Fibroblast of skin of abdomen (primary cell): ENCODE results near the gene AP2A1.

Source experiments
- DNase-seq: peaks from one replicate; pipeline ENCODE4 v3.0.0-alpha.2; 2013

Gene AP2A1

GRCh38 chr19:49766007-49766929, 533 bp upstream of the AP2A1 start:
- DNase-seq: peak; percentile 100

GRCh38 chr19:49767381-49767780, 580 bp downstream of the AP2A1 start:
- DNase-seq: no peak

DNA sequence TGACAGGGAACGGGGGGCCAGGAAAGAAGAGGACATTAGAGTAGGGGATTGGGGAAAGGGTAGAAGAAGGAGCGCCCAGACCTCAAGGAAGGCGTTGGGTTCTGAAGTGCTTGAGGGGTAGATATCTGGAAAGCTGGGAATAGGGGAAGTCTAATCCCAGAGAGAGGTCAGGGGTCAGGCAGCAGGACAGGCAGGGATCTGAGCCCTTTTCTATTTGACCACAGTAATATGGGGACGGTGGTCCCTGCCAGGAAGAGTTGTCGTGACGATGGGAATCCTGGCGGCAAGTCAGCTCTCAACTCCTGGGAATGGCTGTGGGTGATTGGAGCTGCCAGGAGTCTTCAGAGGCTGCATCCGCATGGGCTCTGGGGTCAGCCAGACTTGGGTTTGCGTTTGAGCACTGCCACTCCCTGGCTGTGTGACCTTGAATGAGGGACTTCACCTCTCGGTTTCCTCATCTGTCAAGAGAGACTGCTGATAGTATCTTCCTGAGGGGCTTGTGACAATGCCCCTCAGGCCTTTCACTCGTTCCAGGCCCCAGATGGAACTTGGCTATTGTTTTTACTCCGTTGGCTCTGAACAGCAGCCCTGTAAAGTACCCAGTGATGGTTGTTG, 1.3 kb downstream of the AP2A1 start:
- DNase-seq: no peak

GRCh38 chr19:49770529-49770928, 3.7 kb downstream of the AP2A1 start:
- DNase-seq: no peak

DNA sequence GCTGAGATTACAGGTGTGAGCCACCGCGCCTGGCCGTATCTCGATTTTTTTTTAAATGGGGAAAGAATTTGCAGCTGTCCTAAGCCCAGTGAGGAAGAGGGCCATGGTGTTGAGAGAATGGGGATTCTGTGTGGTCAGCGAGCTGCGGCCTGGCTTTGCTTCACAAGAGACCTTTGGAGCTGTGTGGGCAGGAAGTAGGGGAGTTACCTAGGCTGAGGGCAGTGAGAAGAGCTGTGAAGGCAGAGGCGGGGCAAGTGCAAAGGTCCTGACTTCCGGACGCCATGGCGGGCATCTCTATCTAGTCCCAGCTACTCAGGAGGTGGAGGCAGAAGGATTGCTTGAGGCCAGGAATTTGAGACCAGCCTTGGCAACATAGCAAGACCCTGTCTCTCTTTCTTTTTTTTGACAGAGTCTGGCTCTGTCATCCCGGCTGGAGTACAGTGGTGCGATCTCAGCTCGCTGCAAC, 4.9 kb downstream of the AP2A1 start:
- no peak for DNase-seq

- no peak for DNase-seq
These were observed 6.1 kb downstream of the AP2A1 start for GRCh38 chr19:49772850-49773432.

GRCh38 chr19:49773663-49774350, 7.0 kb downstream of the AP2A1 start:
- DNase-seq: no peak

- no peak for DNase-seq
These were observed 8.2 kb downstream of the AP2A1 start for GRCh38 chr19:49774969-49775368.

DNA sequence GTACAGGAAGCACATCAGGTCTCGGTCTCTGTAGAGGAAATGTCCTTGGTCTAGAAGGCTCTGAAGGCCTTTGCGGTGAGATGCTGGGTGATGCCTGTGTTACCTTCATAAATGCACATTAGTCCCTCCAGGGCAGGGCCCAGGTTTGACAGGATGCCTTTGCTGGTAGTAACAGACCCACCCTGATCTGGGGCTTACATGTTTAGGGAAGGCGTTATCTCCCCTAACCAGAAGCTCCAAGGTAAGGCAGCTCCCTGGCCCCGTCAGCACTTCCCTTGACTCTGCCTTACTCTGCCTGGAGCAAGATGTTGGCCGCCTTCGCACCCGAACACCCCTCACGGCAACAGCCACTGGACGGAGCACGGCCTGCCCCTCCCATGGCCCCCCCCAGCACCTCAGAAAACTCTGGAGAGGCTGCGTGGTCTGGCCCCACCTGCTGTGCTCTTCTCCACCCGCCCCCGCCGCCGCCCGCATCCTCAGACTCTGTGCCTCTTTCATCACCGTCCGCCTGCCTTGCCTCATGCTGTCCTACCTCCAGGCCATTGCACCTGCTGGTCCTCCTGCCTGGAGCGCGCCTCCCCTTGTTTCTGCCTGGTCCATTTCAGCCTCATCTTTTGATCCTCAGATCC, 9.1 kb downstream of the AP2A1 start:
- no peak for DNase-seq

GRCh38 chr19:49776371-49776764, 9.6 kb downstream of the AP2A1 start:
- no peak for DNase-seq

GRCh38 chr19:49779731-49780555, 13.1 kb downstream of the AP2A1 start:
- DNase-seq: no peak

GRCh38 chr19:49780861-49781260, 14.1 kb downstream of the AP2A1 start:
- DNase-seq: no peak

- no peak for DNase-seq
These were observed 14.6 kb downstream of the AP2A1 start for GRCh38 chr19:49781394-49781793.

- no peak for DNase-seq
These were observed 15.7 kb downstream of the AP2A1 start for GRCh38 chr19:49782515-49782914.

GRCh38 chr19:49786376-49786820, 19.6 kb downstream of the AP2A1 start:
- peak; percentile 38 for DNase-seq

DNA sequence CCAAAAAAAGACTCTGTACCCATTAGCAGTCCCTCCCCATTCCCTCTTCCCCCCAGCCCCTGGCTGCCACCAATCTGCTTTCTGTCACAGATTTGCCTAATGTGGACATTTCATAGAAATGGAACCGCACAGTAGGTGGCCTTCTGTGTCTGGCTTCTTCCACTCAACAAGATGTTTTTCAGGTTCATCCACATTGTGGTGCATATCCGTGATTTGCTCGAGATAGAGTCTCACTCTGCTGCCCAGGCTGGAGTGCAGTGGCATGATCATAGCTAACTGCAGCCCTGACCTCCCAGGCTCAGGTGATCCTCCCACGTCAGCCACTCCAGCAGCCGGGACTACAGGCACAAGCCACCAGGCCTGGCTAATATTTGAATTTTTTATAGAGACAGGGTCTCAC, 20.9 kb downstream of the AP2A1 start:
- no peak for DNase-seq

GRCh38 chr19:49788857-49789256, 22.1 kb downstream of the AP2A1 start:
- DNase-seq: no peak

GRCh38 chr19:49790866-49791265, 24.1 kb downstream of the AP2A1 start:
- DNase-seq: no peak

- DNase-seq: no peak
These were observed 25.1 kb downstream of the AP2A1 start for GRCh38 chr19:49791776-49792445.

DNA sequence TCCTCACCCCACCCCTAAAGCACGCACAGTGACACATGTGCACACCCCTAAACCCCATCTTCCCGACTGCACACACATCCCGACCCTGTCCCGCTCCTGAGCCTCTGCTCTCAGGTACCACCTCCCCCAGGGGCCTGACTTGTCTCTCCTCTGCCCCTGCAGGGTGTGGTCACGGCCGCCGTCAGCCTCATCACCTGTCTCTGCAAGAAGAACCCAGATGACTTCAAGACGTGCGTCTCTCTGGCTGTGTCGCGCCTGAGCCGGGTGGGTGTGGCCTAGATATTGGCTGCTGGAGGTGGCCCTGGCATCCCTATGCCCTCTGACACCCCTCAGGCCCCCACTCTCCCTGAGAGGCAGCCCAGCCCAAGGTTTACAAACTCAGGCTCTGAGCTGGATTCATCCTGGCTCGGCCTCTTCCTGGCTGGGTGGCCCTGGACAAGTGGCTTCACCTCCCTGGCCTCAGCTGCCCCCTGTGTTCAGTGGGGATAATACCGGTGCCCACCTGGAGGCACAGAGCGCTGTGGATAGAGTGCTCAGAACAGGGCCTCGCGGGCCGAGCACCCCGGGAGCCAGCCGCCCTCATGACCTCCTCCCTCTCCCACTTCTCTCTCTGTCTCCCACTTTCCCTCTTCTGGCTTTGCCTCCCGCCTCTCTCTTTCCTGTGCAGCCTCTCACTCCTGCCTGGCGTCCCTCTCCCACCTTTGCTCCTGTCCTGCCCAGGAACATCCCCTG, 26.2 kb downstream of the AP2A1 start:
- no peak for DNase-seq
